Measurements from ENCODE around the gene MPG. TPM values are rescaled to one million over a fixed set of nuclear protein-coding genes. Genes with fewer than 3 reads are reported as not detected.

The MPG gene
- polyA plus RNA-seq, 1 donor from 2014 or later = 70.9 TPM

DNA sequence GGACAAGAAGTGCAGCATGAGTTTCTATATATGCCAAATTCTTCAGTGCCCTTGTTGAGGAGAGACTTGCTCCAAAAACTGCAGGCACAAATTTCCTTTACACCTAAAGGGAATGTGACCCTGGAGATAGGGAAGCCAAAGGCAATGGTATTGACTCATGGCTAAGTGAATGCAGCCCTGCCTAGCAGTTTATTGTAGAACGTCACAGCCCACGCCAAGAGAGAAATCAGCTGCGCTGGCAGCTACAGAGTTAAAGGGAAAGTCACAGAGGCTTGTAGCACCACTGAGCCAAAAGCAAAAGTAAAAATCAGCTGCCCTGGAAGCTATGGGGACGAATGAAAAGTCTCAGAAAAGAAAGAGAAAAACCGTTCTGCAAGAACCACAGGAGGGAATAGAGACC is 34.7 kb upstream of the MPG start:
- Histone ChIP-seq H3K9ac (ENCODE audit: low read length) (no peak overlapping the region), H3K9me3 (ENCODE audit: low read length) (no peaks in the 10 kb centered on the region), H3K79me2 (replicated peaks; ENCODE audit: insufficient read depth, low read length) (no peaks in the 10 kb centered on the region), H4K20me1 (ENCODE audit: insufficient read depth) (no peaks in the 10 kb centered on the region), H3K27me3 (ENCODE audit: insufficient read depth, low read depth, low read length) (no peaks in the 10 kb centered on the region), H3K36me3 (ENCODE audit: insufficient read depth, low read length) (no peaks in the 10 kb centered on the region), H3K9me2 (ENCODE audit: insufficient read depth, low read length) (no peaks in the 10 kb centered on the region), H3K4me2 (ENCODE audit: low read length) (no peak overlapping the region), H3K27ac (ENCODE audit: low read length) (no peak overlapping the region), H3K4me3 (ENCODE audit: low read length) (no peak overlapping the region), H2AFZ (ENCODE audit: low read depth, low read length) (no peak overlapping the region), H3F3A (ENCODE audit: insufficient read depth, low read length, poor library complexity, severe bottlenecking) (no peaks in the 10 kb centered on the region)
- TF ChIP-seq RAD21 (conservative IDR thresholded peaks at IDR 0.05) (no peak), MXI1 (conservative IDR thresholded peaks at IDR 0.05; ENCODE audit: poor library complexity, severe bottlenecking) (no peak), SMC3 (conservative IDR thresholded peaks at IDR 0.05; ENCODE audit: poor library complexity) (no peak), TAF1 (IDR thresholded peaks at IDR 0.05; ENCODE audit: low read depth) (no peak), EZH2 (IDR thresholded peaks at IDR 0.05; ENCODE audit: borderline replicate concordance, insufficient read depth, low read length, poor library complexity, severe bottlenecking) (no peak), EP300 (conservative IDR thresholded peaks at IDR 0.05; ENCODE audit: poor library complexity, severe bottlenecking) (no peak), POLR2AphosphoS5 (IDR thresholded peaks at IDR 0.05) (no peak)
- TF ChIP-seq, protein P1, sequence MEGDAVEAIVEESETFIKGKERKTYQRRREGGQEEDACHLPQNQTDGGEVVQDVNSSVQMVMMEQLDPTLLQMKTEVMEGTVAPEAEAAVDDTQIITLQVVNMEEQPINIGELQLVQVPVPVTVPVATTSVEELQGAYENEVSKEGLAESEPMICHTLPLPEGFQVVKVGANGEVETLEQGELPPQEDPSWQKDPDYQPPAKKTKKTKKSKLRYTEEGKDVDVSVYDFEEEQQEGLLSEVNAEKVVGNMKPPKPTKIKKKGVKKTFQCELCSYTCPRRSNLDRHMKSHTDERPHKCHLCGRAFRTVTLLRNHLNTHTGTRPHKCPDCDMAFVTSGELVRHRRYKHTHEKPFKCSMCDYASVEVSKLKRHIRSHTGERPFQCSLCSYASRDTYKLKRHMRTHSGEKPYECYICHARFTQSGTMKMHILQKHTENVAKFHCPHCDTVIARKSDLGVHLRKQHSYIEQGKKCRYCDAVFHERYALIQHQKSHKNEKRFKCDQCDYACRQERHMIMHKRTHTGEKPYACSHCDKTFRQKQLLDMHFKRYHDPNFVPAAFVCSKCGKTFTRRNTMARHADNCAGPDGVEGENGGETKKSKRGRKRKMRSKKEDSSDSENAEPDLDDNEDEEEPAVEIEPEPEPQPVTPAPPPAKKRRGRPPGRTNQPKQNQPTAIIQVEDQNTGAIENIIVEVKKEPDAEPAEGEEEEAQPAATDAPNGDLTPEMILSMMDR (IDR thresholded peaks at IDR 0.05; ENCODE audit: poor library complexity, severe bottlenecking) = no peak
- TF ChIP-seq, protein P2, sequence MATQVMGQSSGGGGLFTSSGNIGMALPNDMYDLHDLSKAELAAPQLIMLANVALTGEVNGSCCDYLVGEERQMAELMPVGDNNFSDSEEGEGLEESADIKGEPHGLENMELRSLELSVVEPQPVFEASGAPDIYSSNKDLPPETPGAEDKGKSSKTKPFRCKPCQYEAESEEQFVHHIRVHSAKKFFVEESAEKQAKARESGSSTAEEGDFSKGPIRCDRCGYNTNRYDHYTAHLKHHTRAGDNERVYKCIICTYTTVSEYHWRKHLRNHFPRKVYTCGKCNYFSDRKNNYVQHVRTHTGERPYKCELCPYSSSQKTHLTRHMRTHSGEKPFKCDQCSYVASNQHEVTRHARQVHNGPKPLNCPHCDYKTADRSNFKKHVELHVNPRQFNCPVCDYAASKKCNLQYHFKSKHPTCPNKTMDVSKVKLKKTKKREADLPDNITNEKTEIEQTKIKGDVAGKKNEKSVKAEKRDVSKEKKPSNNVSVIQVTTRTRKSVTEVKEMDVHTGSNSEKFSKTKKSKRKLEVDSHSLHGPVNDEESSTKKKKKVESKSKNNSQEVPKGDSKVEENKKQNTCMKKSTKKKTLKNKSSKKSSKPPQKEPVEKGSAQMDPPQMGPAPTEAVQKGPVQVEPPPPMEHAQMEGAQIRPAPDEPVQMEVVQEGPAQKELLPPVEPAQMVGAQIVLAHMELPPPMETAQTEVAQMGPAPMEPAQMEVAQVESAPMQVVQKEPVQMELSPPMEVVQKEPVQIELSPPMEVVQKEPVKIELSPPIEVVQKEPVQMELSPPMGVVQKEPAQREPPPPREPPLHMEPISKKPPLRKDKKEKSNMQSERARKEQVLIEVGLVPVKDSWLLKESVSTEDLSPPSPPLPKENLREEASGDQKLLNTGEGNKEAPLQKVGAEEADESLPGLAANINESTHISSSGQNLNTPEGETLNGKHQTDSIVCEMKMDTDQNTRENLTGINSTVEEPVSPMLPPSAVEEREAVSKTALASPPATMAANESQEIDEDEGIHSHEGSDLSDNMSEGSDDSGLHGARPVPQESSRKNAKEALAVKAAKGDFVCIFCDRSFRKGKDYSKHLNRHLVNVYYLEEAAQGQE (IDR thresholded peaks at IDR 0.05; ENCODE audit: borderline replicate concordance) = no peak

DNA sequence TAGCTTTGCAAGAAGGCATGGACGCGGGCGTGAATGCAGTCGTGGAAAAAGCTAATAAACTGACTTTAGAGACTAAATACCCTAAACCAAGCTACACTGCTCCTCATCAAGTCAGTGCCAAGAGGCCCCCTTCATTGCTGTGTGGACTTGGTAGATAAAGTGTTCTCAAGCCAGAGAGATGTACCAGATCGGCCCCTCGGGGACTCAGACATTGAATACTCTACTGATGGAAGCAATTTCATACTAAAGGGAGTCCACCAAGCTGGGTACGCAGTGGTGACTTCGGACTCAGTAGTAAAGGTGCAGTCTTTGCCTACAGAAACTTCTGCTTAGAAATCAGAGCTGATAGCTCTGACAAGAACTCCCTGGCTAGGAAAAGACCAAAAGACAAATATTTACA is 33.4 kb upstream of the MPG start:
- TF ChIP-seq TAF1 (IDR thresholded peaks at IDR 0.05; ENCODE audit: low read depth) (no peak), EZH2 (IDR thresholded peaks at IDR 0.05; ENCODE audit: borderline replicate concordance, insufficient read depth, low read length, poor library complexity, severe bottlenecking) (no peak), RAD21 (conservative IDR thresholded peaks at IDR 0.05) (no peak), MXI1 (conservative IDR thresholded peaks at IDR 0.05; ENCODE audit: poor library complexity, severe bottlenecking) (no peak), POLR2AphosphoS5 (IDR thresholded peaks at IDR 0.05) (no peak), SMC3 (conservative IDR thresholded peaks at IDR 0.05; ENCODE audit: poor library complexity) (no peak), EP300 (conservative IDR thresholded peaks at IDR 0.05; ENCODE audit: poor library complexity, severe bottlenecking) (no peak)
- TF ChIP-seq, protein P1 (IDR thresholded peaks at IDR 0.05; ENCODE audit: poor library complexity, severe bottlenecking) = no peak
- TF ChIP-seq, protein P2 (IDR thresholded peaks at IDR 0.05; ENCODE audit: borderline replicate concordance) = no peak
- no peaks in the 10 kb centered on the region for H3K9me2 ChIP-seq (ENCODE audit: insufficient read depth, low read length)

More for the DNA sequence above, 33.4 kb upstream of the MPG start:
- Histone ChIP-seq H3F3A (ENCODE audit: insufficient read depth, low read length, poor library complexity, severe bottlenecking) (no peaks in the 10 kb centered on the region), H4K20me1 (ENCODE audit: insufficient read depth) (no peaks in the 10 kb centered on the region), H3K36me3 (ENCODE audit: insufficient read depth, low read length) (no peaks in the 10 kb centered on the region), H3K9ac (ENCODE audit: low read length) (no peak overlapping the region), H3K79me2 (replicated peaks; ENCODE audit: insufficient read depth, low read length) (no peaks in the 10 kb centered on the region), H3K4me3 (ENCODE audit: low read length) (no peak overlapping the region), H3K27ac (ENCODE audit: low read length) (no peak overlapping the region), H3K9me3 (ENCODE audit: low read length) (no peaks in the 10 kb centered on the region), H3K27me3 (ENCODE audit: insufficient read depth, low read depth, low read length) (no peaks in the 10 kb centered on the region), H3K4me2 (ENCODE audit: low read length) (no peak overlapping the region), H2AFZ (ENCODE audit: low read depth, low read length) (no peak overlapping the region)

All from neural cell (in vitro differentiated cells).